Retinal pigment epithelial cell (primary cell): ENCODE data around the gene CTNNAL1.
A peak's percentile ranks its signal among the peaks of the same experiment; 100 is the strongest.

Experiments
- DNase-seq: peaks from one replicate; pipeline ENCODE4 v3.0.0-alpha.2; 2010; ENCODE audit warnings: low read depth
- H3K4me3 ChIP-seq: 2 replicates; pipeline ENCODE4 v1.5.1; 2011; ENCODE audit warnings: mild to moderate bottlenecking, low read length, control low read depth, moderate library complexity
- TF ChIP-seq, protein P1 (sequence below): conservative IDR thresholded peaks from 2 replicates; pipeline ENCODE4 v1.5.1; 2011; ENCODE audit warnings: low read depth, low read length, control low read depth, inconsistent platforms

Gene CTNNAL1

DNA sequence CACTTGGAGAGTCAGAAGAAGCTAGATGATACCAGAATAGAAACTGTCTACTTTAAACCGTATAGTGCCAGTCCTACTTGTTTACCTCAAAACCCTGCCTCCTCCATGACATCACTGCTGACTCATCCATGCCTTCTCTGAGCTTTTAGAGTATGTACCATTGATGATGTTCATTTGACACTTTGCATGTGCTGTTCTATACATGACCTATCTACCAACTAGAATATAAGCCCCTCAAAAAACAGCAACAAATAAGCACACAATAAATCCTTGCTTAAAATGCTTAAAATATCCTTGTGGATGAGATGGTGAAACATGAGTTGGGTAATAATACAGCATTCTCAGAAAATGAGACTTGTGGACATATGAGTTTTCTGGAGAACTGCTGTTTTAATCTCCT, 2.6 kb downstream of the CTNNAL1 start:
- DNase-seq: peak; percentile 62
- TF ChIP-seq, protein P1, sequence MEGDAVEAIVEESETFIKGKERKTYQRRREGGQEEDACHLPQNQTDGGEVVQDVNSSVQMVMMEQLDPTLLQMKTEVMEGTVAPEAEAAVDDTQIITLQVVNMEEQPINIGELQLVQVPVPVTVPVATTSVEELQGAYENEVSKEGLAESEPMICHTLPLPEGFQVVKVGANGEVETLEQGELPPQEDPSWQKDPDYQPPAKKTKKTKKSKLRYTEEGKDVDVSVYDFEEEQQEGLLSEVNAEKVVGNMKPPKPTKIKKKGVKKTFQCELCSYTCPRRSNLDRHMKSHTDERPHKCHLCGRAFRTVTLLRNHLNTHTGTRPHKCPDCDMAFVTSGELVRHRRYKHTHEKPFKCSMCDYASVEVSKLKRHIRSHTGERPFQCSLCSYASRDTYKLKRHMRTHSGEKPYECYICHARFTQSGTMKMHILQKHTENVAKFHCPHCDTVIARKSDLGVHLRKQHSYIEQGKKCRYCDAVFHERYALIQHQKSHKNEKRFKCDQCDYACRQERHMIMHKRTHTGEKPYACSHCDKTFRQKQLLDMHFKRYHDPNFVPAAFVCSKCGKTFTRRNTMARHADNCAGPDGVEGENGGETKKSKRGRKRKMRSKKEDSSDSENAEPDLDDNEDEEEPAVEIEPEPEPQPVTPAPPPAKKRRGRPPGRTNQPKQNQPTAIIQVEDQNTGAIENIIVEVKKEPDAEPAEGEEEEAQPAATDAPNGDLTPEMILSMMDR: no peak
- H3K4me3 ChIP-seq: no peak overlapping the region

DNA sequence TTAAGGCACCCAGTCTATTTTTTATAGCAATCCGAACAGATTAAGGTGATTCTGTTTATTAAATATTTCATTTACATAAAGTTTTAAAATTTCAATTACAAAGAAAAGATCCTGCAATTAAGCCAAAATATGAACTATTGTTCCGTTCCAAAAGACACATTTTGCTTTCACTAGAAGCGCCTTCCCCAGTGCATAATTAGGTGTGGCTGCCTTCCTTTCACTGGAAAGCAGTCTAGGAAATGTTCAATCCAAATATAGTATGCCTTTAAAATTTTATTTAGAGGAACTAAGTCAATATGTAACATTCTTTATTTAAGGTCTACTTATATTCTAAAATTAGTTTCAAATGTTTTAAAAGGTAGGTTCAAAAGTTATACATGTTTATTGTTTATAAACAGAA, 7.6 kb downstream of the CTNNAL1 start:
- no peak overlapping the region for H3K4me3 ChIP-seq
- TF ChIP-seq, protein P1: no peak
- no peak for DNase-seq

DNA sequence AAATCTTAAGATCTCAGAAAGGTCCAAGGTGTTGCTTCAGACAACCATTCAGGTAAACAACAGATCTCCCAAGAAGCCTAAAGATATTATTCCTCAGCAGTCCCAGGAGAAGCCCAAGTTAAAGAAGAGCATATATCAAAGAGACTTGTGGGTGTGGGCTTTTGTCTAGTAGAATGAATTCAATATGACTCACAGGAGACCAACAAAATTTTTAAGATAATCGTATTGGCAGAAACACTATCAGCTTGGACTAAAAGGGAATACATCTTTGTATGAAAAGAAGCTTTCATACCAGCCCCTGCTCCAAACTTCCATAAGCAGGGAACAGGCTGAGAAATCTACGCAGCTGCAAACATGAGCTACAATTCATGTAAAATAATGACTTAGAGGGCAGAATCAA, 10.2 kb downstream of the CTNNAL1 start:
- no peak overlapping the region for H3K4me3 ChIP-seq
- TF ChIP-seq, protein P1: no peak
- DNase-seq: no peak

DNA sequence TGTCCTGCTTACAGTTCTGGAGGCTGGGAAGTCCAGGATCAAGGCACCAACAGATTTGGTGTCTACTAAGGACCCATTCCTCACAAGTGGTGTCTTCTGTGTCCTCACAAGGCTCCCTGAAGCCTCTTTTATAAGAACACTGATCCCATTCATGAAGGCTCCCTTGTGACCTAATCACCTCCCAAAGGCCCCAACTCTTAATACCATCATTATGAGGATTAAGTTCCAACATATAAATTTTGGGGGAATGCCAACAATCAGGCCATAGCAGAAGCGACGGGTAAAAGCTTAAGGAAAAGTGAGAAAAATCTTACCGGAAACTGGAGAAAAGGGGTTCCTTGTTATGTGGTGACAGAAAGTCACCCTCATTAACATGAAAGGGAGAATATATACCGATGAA, 11.2 kb downstream of the CTNNAL1 start:
- no peak overlapping the region for H3K4me3 ChIP-seq
- DNase-seq: peak; percentile 94
- TF ChIP-seq, protein P1: no peak

DNA sequence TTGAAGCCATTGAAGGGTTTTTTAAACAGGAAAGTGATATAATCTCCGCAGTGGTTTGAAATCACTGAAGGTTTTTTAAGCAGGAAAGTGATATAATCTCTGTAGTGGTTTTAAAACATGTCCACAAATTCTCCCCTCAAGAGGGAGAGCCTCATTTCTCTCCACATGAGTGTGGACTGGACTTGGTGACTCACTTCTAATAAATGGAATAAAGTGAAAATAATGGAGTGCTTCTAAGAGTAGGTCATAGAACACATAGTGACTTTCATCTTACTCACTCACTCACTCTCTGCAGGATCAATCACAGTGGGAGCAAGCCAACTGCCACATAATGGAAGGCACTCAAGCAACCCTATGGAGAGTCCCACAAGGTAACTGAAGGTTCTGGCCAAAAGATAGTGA, 12.0 kb downstream of the CTNNAL1 start:
- H3K4me3 ChIP-seq: no peak overlapping the region
- TF ChIP-seq, protein P1: no peak
- peak; percentile 43 for DNase-seq

DNA sequence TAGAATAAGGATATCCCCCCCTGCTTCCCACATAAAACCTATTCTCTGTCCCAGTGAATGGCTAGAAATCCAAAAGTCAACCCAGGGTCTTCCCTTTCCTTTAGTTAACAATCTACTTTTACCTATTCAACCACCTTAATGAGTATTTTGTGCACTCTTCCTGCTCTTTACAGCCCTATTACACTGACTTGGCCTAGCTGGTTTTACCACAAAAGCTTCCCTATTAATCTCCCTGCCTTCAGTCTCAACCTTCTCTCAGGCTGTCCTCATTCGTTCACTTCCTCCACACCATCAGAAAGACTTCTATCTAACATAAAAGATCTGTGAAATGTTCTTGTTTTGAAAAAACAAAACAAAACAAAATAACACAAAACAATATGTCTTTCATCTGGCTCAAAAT, 16.2 kb downstream of the CTNNAL1 start:
- TF ChIP-seq, protein P1: no peak
- DNase-seq: no peak
- H3K4me3 ChIP-seq: no peak overlapping the region

DNA sequence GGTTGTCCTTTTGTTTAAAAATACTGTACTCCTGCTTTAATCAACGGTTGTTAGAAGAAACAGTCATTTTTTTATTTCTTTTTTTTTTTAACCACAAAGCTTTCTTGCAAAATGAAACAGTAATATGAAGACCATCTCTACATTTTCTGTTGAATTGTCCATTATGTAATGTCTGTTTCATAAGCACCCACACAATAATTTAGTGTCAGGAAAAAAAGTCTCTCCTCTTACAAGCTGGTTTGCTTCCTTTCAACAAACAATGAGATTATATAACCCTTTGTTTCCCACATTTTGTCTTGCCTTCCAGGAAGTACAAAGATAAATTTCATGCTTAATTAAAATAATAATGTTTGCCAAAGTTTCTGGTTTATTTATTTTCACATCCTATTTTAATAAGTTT, 16.7 kb downstream of the CTNNAL1 start:
- TF ChIP-seq, protein P1: no peak
- H3K4me3 ChIP-seq: no peak overlapping the region
- DNase-seq: no peak
